Keratinocyte (primary cell): Measurements from ENCODE around the gene CTIF.

Experiments
- CTCF ChIP-seq, 3 experiments: IDR thresholded peaks in 1 of 3; conservative IDR thresholded peaks in 1 of 3; optimal IDR thresholded peaks in 1 of 3; 2 replicates in 2 of 3; 3 replicates in 1 of 3; pipeline versions ENCODE3 to v1.5.1; 2011; ENCODE audit warnings: low read length in 3 of 3, mild to moderate bottlenecking in 3 of 3, moderate library complexity in 2 of 3, control low read depth in 1 of 3, inconsistent platforms in 1 of 3; ENCODE audit not compliant: insufficient read depth in 2 of 3; ENCODE audit errors: extremely low read depth in 1 of 3
- EZH2 ChIP-seq: IDR thresholded peaks from one replicate; pipeline ENCODE4 v1.6.1; 2012; ENCODE audit warnings: inconsistent platforms, mild to moderate bottlenecking, low read length, moderate library complexity

DNA sequence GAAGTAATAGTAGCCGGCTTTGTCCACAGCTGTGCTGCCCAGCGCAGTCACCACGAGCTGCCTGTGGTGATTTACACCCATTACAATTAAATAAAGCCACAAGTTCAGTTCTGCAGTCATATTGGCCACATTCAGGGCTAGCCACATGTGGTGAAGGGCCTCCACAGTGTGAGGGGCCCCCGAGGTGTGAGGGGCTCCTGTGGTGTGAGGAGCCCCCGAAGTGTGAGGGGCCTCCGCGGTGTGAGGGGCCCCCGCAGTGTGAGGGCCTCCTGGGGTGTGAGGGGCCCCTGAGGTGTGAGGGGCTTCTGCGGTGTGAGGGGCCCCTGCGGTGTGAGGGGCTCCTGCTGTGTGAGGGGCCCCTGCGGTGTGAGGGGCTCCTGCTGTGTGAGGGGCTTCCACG is 191.2 kb downstream of the CTIF start:
- TF ChIP-seq CTCF (optimal IDR thresholded peaks at IDR 0.05 in 1 of 3, IDR thresholded peaks at IDR 0.05 in 1 of 3, conservative IDR thresholded peaks at IDR 0.05 in 1 of 3; ENCODE audit: extremely low read depth in 1 of 3, insufficient read depth in 2 of 3, low read length in 3 of 3) (no peak), EZH2 (no peak)
